Natural killer cell (primary cell): ENCODE measurements around the gene CDH20. TPM values are rescaled to one million over a fixed set of nuclear protein-coding genes. Genes with fewer than 3 reads are reported as not detected.

Source experiments
- ATAC-seq, 3 donors: fragments of 150-1000 bp in 2 of 3; fragments of 200-7000 bp in 1 of 3; cut with Tn5 transposase; 1 replicate in 1 of 3; 2 replicates in 2 of 3; pipeline ENCODE4 v1.10.0; 2021; ENCODE audit warnings: mild to moderate bottlenecking in 2 of 3, moderate library complexity in 2 of 3
- DNase-seq, 2 donors: peaks; one replicate each; pipeline versions ENCODE4 v3.0.0 to v3.0.0-alpha.2; 2013 to 2021; ENCODE audit warnings: mixed read lengths in 1 of 2
- H3K27ac ChIP-seq: one replicate; pipeline ENCODE4 v1.5.1; 2013; ENCODE audit warnings: mild to moderate bottlenecking, low read length
- H3K27me3 ChIP-seq: one replicate; pipeline ENCODE4 v1.6.1; 2013; ENCODE audit warnings: low read length; ENCODE audit not compliant: control insufficient read depth, insufficient read depth
- H3K36me3 ChIP-seq: one replicate; pipeline ENCODE4 v1.6.1; 2013; ENCODE audit warnings: low read length; ENCODE audit not compliant: control insufficient read depth, insufficient read depth
- H3K4me1 ChIP-seq: one replicate; pipeline ENCODE4 v1.6.1; 2013; ENCODE audit warnings: low read length; ENCODE audit not compliant: control insufficient read depth, insufficient read depth
- H3K4me3 ChIP-seq: one replicate; pipeline ENCODE4 v1.5.1; 2013; ENCODE audit warnings: low read length
- H3K9me3 ChIP-seq: one replicate; pipeline ENCODE4 v1.6.1; 2013; ENCODE audit warnings: low read length; ENCODE audit not compliant: control insufficient read depth, insufficient read depth
- H3K27ac Mint-ChIP-seq, 2 donors: one replicate each; pipeline ENCODE4 v1.8.0; 2022; ENCODE audit warnings: mild to moderate bottlenecking in 2 of 2, mixed read lengths in 2 of 2, moderate library complexity in 1 of 2
- H3K27me3 Mint-ChIP-seq, 2 donors: one replicate each; pipeline ENCODE4 v1.8.0; 2022; ENCODE audit warnings: low read depth in 2 of 2, mixed read lengths in 2 of 2
- H3K36me3 Mint-ChIP-seq: one replicate; pipeline ENCODE4 v1.8.0; 2022; ENCODE audit warnings: mixed read lengths
- H3K4me1 Mint-ChIP-seq, 2 donors: one replicate each; pipeline ENCODE4 v1.8.0; 2022; ENCODE audit warnings: mixed read lengths in 2 of 2
- H3K4me3 Mint-ChIP-seq: one replicate; pipeline ENCODE4 v1.8.0; 2022; ENCODE audit warnings: mild to moderate bottlenecking, moderate library complexity, mixed read lengths
- H3K9me3 Mint-ChIP-seq, 2 donors: one replicate each; pipeline ENCODE4 v1.8.0; 2022; ENCODE audit warnings: mixed read lengths in 2 of 2
- WGBS: methylation state at CpG from one replicate; pipeline ENCODE4 v1.1.7; 2013; ENCODE audit warnings: missing lambda C conversion rate; ENCODE audit not compliant: insufficient coverage; 5-methylcytosine and 5-hydroxymethylcytosine counted together
- intact Hi-C: fragments of 100-400 bp; cut with micrococcal nuclease; formaldehyde crosslinking; loops from one replicate; pipeline ENCODE4 v1.14.2; 2022
- total RNA-seq, 4 donors: library from RNA; stranded (reverse); fragments of 120-200 nt in 1 of 4; gene quantifications; one replicate each; pipeline versions ENCODE4 v1.2.3 to v1.2.4, GENCODE V29; 2013 to 2022
- TF ChIP-seq, protein P1 (sequence below): fragments of 200-600 bp; IDR thresholded peaks from one replicate; pipeline ENCODE4 v1.8.0; 2022; ENCODE audit warnings: antibody characterized with exemption

CDH20 gene
- total RNA-seq, 3 donors from 2014 or later (not counting 1 experiment from before 2014, with no cell fraction given), result 0.09 to 0.10 TPM; not detected in 1

DNA sequence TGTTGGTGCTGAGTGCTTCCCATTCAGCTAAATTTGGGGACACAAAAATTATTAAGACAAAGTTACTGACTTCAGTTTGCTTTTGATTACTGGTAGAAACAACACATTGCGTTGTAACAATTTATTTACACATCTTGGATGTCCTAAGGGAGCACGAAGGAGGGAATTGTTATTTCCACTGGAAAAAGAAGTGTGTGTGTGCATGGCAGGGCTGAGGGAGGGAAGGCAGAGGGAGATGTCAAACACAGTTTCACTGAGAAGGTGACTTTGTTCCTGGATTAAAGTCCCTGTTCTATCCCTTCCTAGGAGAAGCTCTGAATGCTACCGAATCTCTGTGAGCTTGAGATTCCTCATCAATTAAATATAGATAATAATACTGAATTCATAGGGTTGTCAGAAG lies 3.8 kb upstream of the CDH20 start:
- H3K27ac Mint-ChIP-seq, result no peak overlapping the region
- TF ChIP-seq, protein P1, sequence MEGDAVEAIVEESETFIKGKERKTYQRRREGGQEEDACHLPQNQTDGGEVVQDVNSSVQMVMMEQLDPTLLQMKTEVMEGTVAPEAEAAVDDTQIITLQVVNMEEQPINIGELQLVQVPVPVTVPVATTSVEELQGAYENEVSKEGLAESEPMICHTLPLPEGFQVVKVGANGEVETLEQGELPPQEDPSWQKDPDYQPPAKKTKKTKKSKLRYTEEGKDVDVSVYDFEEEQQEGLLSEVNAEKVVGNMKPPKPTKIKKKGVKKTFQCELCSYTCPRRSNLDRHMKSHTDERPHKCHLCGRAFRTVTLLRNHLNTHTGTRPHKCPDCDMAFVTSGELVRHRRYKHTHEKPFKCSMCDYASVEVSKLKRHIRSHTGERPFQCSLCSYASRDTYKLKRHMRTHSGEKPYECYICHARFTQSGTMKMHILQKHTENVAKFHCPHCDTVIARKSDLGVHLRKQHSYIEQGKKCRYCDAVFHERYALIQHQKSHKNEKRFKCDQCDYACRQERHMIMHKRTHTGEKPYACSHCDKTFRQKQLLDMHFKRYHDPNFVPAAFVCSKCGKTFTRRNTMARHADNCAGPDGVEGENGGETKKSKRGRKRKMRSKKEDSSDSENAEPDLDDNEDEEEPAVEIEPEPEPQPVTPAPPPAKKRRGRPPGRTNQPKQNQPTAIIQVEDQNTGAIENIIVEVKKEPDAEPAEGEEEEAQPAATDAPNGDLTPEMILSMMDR, result no peak
- no peak for DNase-seq
- Histone ChIP-seq H3K9me3 (no peaks in the 10 kb centered on the region), H3K27me3 (peaks cover 11% of the 10 kb centered on the region), H3K4me3 (no peak overlapping the region), H3K4me1 (no peaks in the 10 kb centered on the region), H3K36me3 (no peaks in the 10 kb centered on the region), H3K27ac (no peak overlapping the region)
- WGBS, result 41% methylated on average over 2 of the region's 3 CpGs
- peaks cover 0 to 11% of the 10 kb centered on the region in 2 donors for H3K27me3 Mint-ChIP-seq
- no peak overlapping the region for H3K4me3 Mint-ChIP-seq
- ATAC-seq, result no peak
- H3K9me3 Mint-ChIP-seq, result no peaks in the 10 kb centered on the region
- intact Hi-C loops, result no loop called here
- no peaks in the 10 kb centered on the region for H3K36me3 Mint-ChIP-seq
- H3K4me1 Mint-ChIP-seq, result no peaks in the 10 kb centered on the region

DNA sequence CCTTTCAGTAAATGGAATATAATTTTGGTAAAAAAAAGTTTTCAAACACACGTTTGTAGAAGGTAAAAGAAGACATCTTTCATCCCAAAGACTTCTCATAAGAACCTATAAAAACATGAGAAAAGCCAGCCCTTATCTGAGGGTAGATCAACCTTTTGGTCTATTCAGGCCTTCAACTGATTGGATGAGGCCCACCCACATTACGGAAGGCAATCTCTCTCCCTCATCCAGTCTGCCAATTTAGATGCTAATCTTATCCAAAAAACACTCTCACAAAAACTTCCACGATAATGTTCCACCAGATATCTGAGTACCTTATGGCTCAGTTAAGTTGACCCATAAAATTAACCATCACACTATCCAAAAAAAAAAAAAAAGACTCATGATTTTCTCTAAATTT lies 2.2 kb upstream of the CDH20 start:
- H3K4me3 Mint-ChIP-seq, result no peak overlapping the region

DNA sequence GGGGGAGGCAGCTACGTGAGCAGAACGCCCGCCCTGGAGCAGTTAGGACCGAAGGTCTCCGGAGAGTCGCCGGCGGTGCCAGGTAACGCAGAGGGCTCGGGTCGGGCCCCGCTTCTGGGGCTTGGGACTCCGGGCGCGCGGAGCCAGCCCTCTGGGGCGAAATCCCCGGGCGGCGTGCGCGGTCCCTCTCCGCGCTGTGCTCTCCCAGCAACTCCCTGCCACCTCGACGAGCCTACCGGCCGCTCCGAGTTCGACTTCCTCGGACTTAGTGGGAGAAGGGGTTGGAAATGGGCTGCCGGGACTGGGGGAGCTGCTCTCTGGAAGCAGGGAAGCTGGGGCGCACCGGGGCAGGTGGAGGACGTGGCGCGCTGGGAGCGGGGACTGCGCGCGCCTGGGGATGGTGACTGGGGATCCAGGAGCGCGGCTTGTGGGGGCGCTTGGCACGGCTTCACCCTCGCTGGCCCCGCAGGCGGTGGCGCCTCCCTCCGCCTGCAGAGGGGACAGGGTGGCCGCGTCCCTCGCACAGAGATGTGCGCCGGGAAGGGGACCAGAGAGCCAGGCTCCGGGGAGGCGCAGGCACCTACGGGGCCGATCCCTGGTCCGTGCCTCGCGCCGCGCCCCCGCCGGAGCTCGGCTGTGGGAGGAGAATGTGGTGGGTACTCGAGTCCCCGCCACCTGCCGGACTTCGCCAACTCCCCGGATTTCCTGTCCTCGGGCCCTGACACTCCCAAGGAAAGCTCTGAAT lies 688 bp downstream of the CDH20 start:
- no peaks in the 10 kb centered on the region for H3K9me3 ChIP-seq
- peaks cover 11% of the 10 kb centered on the region for H3K27me3 ChIP-seq
- H3K36me3 ChIP-seq, result no peaks in the 10 kb centered on the region
- DNase-seq (no peak), ATAC-seq (no peak)
- WGBS, result 5% methylated on average over 73 of the region's 73 CpGs
- TF ChIP-seq, protein P1, result no peak
- no peaks in the 10 kb centered on the region for H3K36me3 Mint-ChIP-seq
- H3K4me3 Mint-ChIP-seq, result no peak overlapping the region
- H3K27ac ChIP-seq, result no peak overlapping the region
- H3K27me3 Mint-ChIP-seq, result peaks cover 12 to 21% of the 10 kb centered on the region in 2 donors
- H3K4me1 ChIP-seq, result no peaks in the 10 kb centered on the region
- H3K4me3 ChIP-seq, result no peak overlapping the region
- intact Hi-C loops, result no loop called here
- no peaks in the 10 kb centered on the region for H3K4me1 Mint-ChIP-seq
- H3K27ac Mint-ChIP-seq, result no peak overlapping the region
- H3K9me3 Mint-ChIP-seq, result peaks cover 2 to 3% of the 10 kb centered on the region in 2 donors

More for the DNA sequence above, 2.2 kb upstream of the CDH20 start:
- no peak overlapping the region for H3K27ac ChIP-seq
- no peak for DNase-seq
- no peak overlapping the region for H3K4me3 ChIP-seq
- peaks cover 11% of the 10 kb centered on the region for H3K27me3 ChIP-seq
- Mint-ChIP-seq H3K9me3 (no peaks in the 10 kb centered on the region), H3K27ac (no peak overlapping the region), H3K36me3 (no peaks in the 10 kb centered on the region), H3K27me3 (peaks cover 12 to 17% of the 10 kb centered on the region in 2 donors), H3K4me1 (no peaks in the 10 kb centered on the region)
- no peaks in the 10 kb centered on the region for H3K9me3 ChIP-seq
- no peaks in the 10 kb centered on the region for H3K4me1 ChIP-seq
- TF ChIP-seq, protein P1, result no peak
- no peak for ATAC-seq
- H3K36me3 ChIP-seq, result no peaks in the 10 kb centered on the region
- intact Hi-C loops, result no loop called here
- WGBS, result 93% methylated on average over 3 of the region's 3 CpGs

DNA sequence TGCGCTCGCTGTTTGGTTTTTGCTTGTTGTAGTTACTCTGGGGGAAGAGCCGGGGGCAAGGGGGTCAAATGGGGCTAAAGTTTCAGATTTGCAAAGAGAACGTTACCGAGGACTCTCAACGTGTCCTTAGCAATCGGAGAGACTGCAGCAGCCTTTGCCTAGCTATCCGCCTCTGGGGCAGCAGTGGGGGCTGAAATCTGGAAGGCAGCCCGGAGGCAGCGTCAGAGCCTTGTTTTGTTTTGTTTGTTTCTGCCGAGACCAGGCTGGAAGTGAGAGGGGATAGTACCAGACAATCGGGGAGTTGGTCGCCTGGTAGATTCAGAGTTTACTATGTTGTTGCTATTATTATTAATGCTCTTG lies 1.2 kb downstream of the CDH20 start:
- no peaks in the 10 kb centered on the region for H3K36me3 ChIP-seq
- H3K4me3 Mint-ChIP-seq, result no peak overlapping the region
- 12% methylated on average over 13 of the region's 13 CpGs for WGBS

More for the DNA sequence above, 1.2 kb downstream of the CDH20 start:
- no peak overlapping the region for H3K27ac ChIP-seq
- no peaks in the 10 kb centered on the region for H3K4me1 ChIP-seq
- Mint-ChIP-seq H3K27ac (no peak overlapping the region), H3K36me3 (no peaks in the 10 kb centered on the region), H3K27me3 (peaks cover 12 to 19% of the 10 kb centered on the region in 2 donors), H3K4me1 (no peaks in the 10 kb centered on the region), H3K9me3 (peaks cover 2 to 3% of the 10 kb centered on the region in 2 donors)
- no peak overlapping the region for H3K4me3 ChIP-seq
- no peak for DNase-seq
- intact Hi-C loops, result no loop called here
- peaks cover 11% of the 10 kb centered on the region for H3K27me3 ChIP-seq
- H3K9me3 ChIP-seq, result no peaks in the 10 kb centered on the region
- TF ChIP-seq, protein P1, result no peak
- no peak for ATAC-seq
